Spleen (tissue), 11 donors: ENCODE data around the gene NCK2. TPM values are rescaled to one million over a fixed set of nuclear protein-coding genes. Genes with fewer than 3 reads are reported as not detected.
"Not testable (repeated sequence)": the region's sequence is repeated elsewhere in the genome, so short reads cannot be mapped to it uniquely, and the experiment has no call there.

Source experiments
- DNase-seq: peaks from one replicate; pipeline ENCODE4 v3.0.0-alpha.2; 2020
- H3K27ac ChIP-seq, 8 donors: fragments of 200-600 bp; sonication (generic) in 7 of 8; 1 replicate in 4 of 8; 2 replicates in 4 of 8; pipeline versions ENCODE4 v1.5.0 to v1.8.0; 2016 to 2021; ENCODE audit warnings: inconsistent platforms in 4 of 8, mild to moderate bottlenecking in 4 of 8, moderate library complexity in 1 of 8
- H3K27me3 ChIP-seq, 7 donors: fragments of 200-600 bp; sonication (generic) in 6 of 7; replicated peaks in 1 of 7; 1 replicate in 4 of 7; 2 replicates in 3 of 7; pipeline versions ENCODE4 v1.5.0 to v1.8.0; 2016 to 2021; ENCODE audit warnings: inconsistent platforms in 3 of 7, mild to moderate bottlenecking in 1 of 7
- H3K36me3 ChIP-seq, 6 donors: fragments of 200-600 bp; sonication (generic) in 5 of 6; 1 replicate in 4 of 6; 2 replicates in 2 of 6; pipeline versions ENCODE4 v1.5.0 to v1.8.0; 2016 to 2021; ENCODE audit warnings: inconsistent platforms in 2 of 6
- H3K4me1 ChIP-seq, 6 donors: fragments of 200-600 bp; sonication (generic) in 5 of 6; 1 replicate in 3 of 6; 2 replicates in 3 of 6; pipeline versions ENCODE4 v1.5.0 to v1.8.0; 2016 to 2021; ENCODE audit warnings: inconsistent platforms in 3 of 6
- H3K4me3 ChIP-seq, 8 donors: fragments of 200-600 bp; sonication (generic) in 7 of 8; 1 replicate in 4 of 8; 2 replicates in 4 of 8; pipeline versions ENCODE4 v1.5.0 to v1.8.0; 2016 to 2021; ENCODE audit warnings: inconsistent platforms in 4 of 8, mild to moderate bottlenecking in 4 of 8, moderate library complexity in 2 of 8
- H3K9me3 ChIP-seq, 8 donors: fragments of 200-600 bp; sonication (generic) in 7 of 8; 1 replicate in 4 of 8; 2 replicates in 4 of 8; pipeline versions ENCODE4 v1.5.0 to v1.8.0; 2016 to 2021; ENCODE audit warnings: inconsistent platforms in 4 of 8
- CTCF ChIP-seq, 11 experiments: fragments of 200-600 bp in 7 of 11; fragments of 450-650 bp in 4 of 11; sonication (generic) in 4 of 11; IDR thresholded peaks in 8 of 11; conservative IDR thresholded peaks in 3 of 11; 1 replicate in 7 of 11; 2 replicates in 4 of 11; pipeline versions ENCODE4 v1.4.0 to v1.8.0; 2016 to 2021; ENCODE audit warnings: antibody characterized with exemption in 11 of 11, inconsistent platforms in 4 of 11, mild to moderate bottlenecking in 1 of 11
- POLR2A ChIP-seq, 3 donors: fragments of 450-650 bp; IDR thresholded peaks; one replicate each; pipeline ENCODE4 v1.5.1; 2017; ENCODE audit warnings: antibody characterized with exemption in 3 of 3, mild to moderate bottlenecking in 1 of 3
- POLR2AphosphoS5 ChIP-seq, 3 donors: sonication (generic); formaldehyde crosslinking; IDR thresholded peaks; one replicate each; pipeline ENCODE4 v1.5.1; 2017; ENCODE audit warnings: antibody characterized with exemption in 3 of 3
- WGBS, 5 donors: extraction: QIAGEN DNeasy Blood & Tissue Kit in 3 of 5; methylation state at CpG; one replicate each; pipeline versions ENCODE4 v1.1.5 to v1.1.7; 2013 to 2018; 5-methylcytosine and 5-hydroxymethylcytosine counted together
- intact Hi-C: fragments of 100-400 bp; cut with DNase I; formaldehyde crosslinking; loops from one replicate; pipeline ENCODE4 v1.15.0; 2023; ENCODE audit warnings: low total_unique reads
- polyA plus RNA-seq, 3 donors: library from polyadenylated mRNA; stranded (reverse); fragments of 200-250 nt; gene quantifications; one replicate each; pipeline ENCODE4 v1.2.1, GENCODE V29; 2013
- total RNA-seq, 7 donors: library from RNA; depleted of rRNA in 3 of 7; stranded (reverse); fragments of >200 nt in 3 of 7; fragmentation: NEBNext Ultra II Directional in 4 of 7; extraction: Animal tissue kit (Norgen Biotek cat#: 25700) in 4 of 7; gene quantifications; one replicate each; pipeline versions ENCODE4 v1.1.0 to v1.2.1, GENCODE V29; 2016 to 2021
- donor health status: healthy with polysubstance abuse.
- donor health status: DM: no; HTN: no; CAD: no; lungs with moderate emphysema.
- donor health status: DM: no; HTN: no; CAD: no.
- donor health status: Bipolar disorder and iron deficiency.
- donor health status: healthy.
- donor health status: DM: no; HTN: no; CAD: no.
- donor health status: DM: yes; HTN: yes; CAD: no.

The NCK2 gene
- total and polyA plus RNA-seq, 10 donors, result 21.5 to 106 (median 62.6) TPM

- Histone ChIP-seq H3K9me3 (peaks cover 0 to 6% (median 0%) of the 10 kb centered on the region in 8 donors), H3K27me3 (no peaks in the 10 kb centered on the region), H3K4me3 (no peak overlapping the region), H3K27ac (peak overlapping the region in 4 of 8 donors; percentile 50 to 86 (median 64)), H3K4me1 (peaks cover 25 to 100% (median 79%) of the 10 kb centered on the region in 6 donors), H3K36me3 (peaks cover 0 to 47% (median 3%) of the 10 kb centered on the region in 6 donors)
- no peak for DNase-seq
- TF ChIP-seq POLR2A (IDR thresholded peaks at IDR 0.05), result no peak
- TF ChIP-seq CTCF (IDR thresholded peaks at IDR 0.05 in 8 of 11, conservative IDR thresholded peaks at IDR 0.05 in 3 of 11), result no peak
- no peak for TF ChIP-seq POLR2AphosphoS5 (IDR thresholded peaks at IDR 0.05)
- intact Hi-C loops, result no loop called here
- 82 to 96% (median 87%) methylated on average over 1 of the region's 1 CpG for WGBS, 5 donors
Measured at GRCh38 chr2:105770149-105770548, 25.4 kb downstream of the NCK2 start.

GRCh38 chr2:105771291-105771690 is 26.6 kb downstream of the NCK2 start:
- H3K27me3 ChIP-seq, H3K9me3 ChIP-seq, DNase-seq, H3K4me3 ChIP-seq, intact Hi-C loops: not testable (repeated sequence)
- Histone ChIP-seq H3K4me1 (peaks cover 36 to 100% (median 83%) of the 10 kb centered on the region in 6 donors), H3K27ac (peak overlapping the region in 7 of 8 donors; percentile 15 to 90 (median 85)), H3K36me3 (peaks cover 0 to 42% (median 3%) of the 10 kb centered on the region in 6 donors)
- WGBS, 5 donors, result 75 to 93% (median 87%) methylated on average over 7 of the region's 7 CpGs

GRCh38 chr2:105771836-105772235 is 27.1 kb downstream of the NCK2 start:
- DNase-seq, result no peak
- 59 to 88% (median 68%) methylated on average over 9 of the region's 9 CpGs for WGBS, 5 donors
- Histone ChIP-seq H3K4me3 (no peak overlapping the region), H3K36me3 (peaks cover 0 to 37% (median 3%) of the 10 kb centered on the region in 6 donors), H3K27me3 (no peaks in the 10 kb centered on the region), H3K27ac (peak overlapping the region; percentile 9 to 90 (median 66)), H3K9me3 (peaks cover 0 to 6% (median 0%) of the 10 kb centered on the region in 8 donors), H3K4me1 (peaks cover 41 to 100% (median 83%) of the 10 kb centered on the region in 6 donors)
- peak in 2 of 3 donors; percentile 53 to 63 for TF ChIP-seq POLR2AphosphoS5 (IDR thresholded peaks at IDR 0.05)
- TF ChIP-seq CTCF (IDR thresholded peaks at IDR 0.05 in 8 of 11, conservative IDR thresholded peaks at IDR 0.05 in 3 of 11), result no peak
- TF ChIP-seq POLR2A (IDR thresholded peaks at IDR 0.05), result no peak
- intact Hi-C loops, result no loop called here

GRCh38 chr2:105772362-105772761 is 27.6 kb downstream of the NCK2 start:
- Histone ChIP-seq H3K4me3 (no peak overlapping the region), H3K4me1 (peaks cover 46 to 100% (median 83%) of the 10 kb centered on the region in 6 donors), H3K27ac (peak overlapping the region in 7 of 8 donors; percentile 9 to 90 (median 85)), H3K36me3 (peaks cover 0 to 32% (median under 1%) of the 10 kb centered on the region in 6 donors), H3K9me3 (peaks cover 0 to 6% (median 0%) of the 10 kb centered on the region in 8 donors), H3K27me3 (no peaks in the 10 kb centered on the region)
- no peak for DNase-seq
- WGBS, 5 donors, result 76 to 88% (median 85%) methylated on average over 5 of the region's 5 CpGs
- TF ChIP-seq POLR2A (IDR thresholded peaks at IDR 0.05) (no peak), CTCF (IDR thresholded peaks at IDR 0.05 in 8 of 11, conservative IDR thresholded peaks at IDR 0.05 in 3 of 11) (no peak), POLR2AphosphoS5 (IDR thresholded peaks at IDR 0.05) (no peak)
- intact Hi-C loops, result no loop called here
